Measurements from ENCODE around the gene BUD13.
A peak's percentile ranks its signal among the peaks of the same experiment; 100 is the strongest.

The BUD13 gene

GRCh38 chr11:116750070-116750718 is 22.6 kb downstream of the BUD13 start:
- H2AFZ ChIP-seq (ENCODE audit: insufficient read depth, low read length, poor library complexity): no peak overlapping the region
- H3K9ac ChIP-seq (ENCODE audit: low read length): no peak overlapping the region
- WGBS (ENCODE audit: extremely low coverage, insufficient coverage, insufficient read length): no CpG with 5 or more reads among the region's 2 CpGs
- no peak overlapping the region for H3K4ac ChIP-seq (ENCODE audit: low read depth, low read length)
- H4K91ac ChIP-seq (ENCODE audit: low read depth, low read length): no peak overlapping the region
- H4K8ac ChIP-seq (ENCODE audit: low read depth, low read length): no peak overlapping the region
- H3K4me2 ChIP-seq (ENCODE audit: low read length): no peak overlapping the region
- no peak overlapping the region for H3K23ac ChIP-seq (ENCODE audit: low read length)
- H2BK12ac ChIP-seq (ENCODE audit: low read length): no peak overlapping the region
- no peak overlapping the region for H3K27ac ChIP-seq (ENCODE audit: low read depth, low read length)
- no peak overlapping the region for H3K4me3 ChIP-seq (ENCODE audit: low read depth, low read length)
- peaks cover 13 to 20% of the 10 kb centered on the region in 2 experiments for H3K36me3 ChIP-seq (ENCODE audit: control insufficient read depth in 1 of 2, insufficient read depth in 2 of 2, low read length in 2 of 2)
- no peaks in the 10 kb centered on the region for H3K9me3 ChIP-seq (ENCODE audit: insufficient read depth, low read depth, low read length)
- no peak overlapping the region for H2BK5ac ChIP-seq (ENCODE audit: low read depth, low read length, poor library complexity)
- H2AK5ac ChIP-seq (ENCODE audit: low read length): no peak overlapping the region
- no peaks in the 10 kb centered on the region for H3K27me3 ChIP-seq (ENCODE audit: insufficient read depth, low read length)
- no peaks in the 10 kb centered on the region for H3K79me1 ChIP-seq (ENCODE audit: low read length)
- no peak overlapping the region for H2BK120ac ChIP-seq (ENCODE audit: insufficient read depth, low read length, poor library complexity)
- H3K18ac ChIP-seq (ENCODE audit: low read length): no peak overlapping the region
- no peak for DNase-seq
- no peak overlapping the region for H4K12ac ChIP-seq (ENCODE audit: low read depth, low read length)
- no peaks in the 10 kb centered on the region for H3K79me2 ChIP-seq (ENCODE audit: control insufficient read depth, insufficient read depth, low read length, poor library complexity)
- H3K4me1 ChIP-seq (ENCODE audit: control insufficient read depth in 1 of 2, insufficient read depth in 2 of 2, low read length in 2 of 2): peaks cover 2 to 4% of the 10 kb centered on the region in 2 experiments
- H3K14ac ChIP-seq (ENCODE audit: low read length): no peak overlapping the region

GRCh38 chr11:116742104-116742503 is 30.7 kb downstream of the BUD13 start:
- H2BK12ac ChIP-seq (ENCODE audit: low read length): no peak overlapping the region
- H2AFZ ChIP-seq (ENCODE audit: insufficient read depth, low read length, poor library complexity): no peak overlapping the region
- no peak overlapping the region for H2BK5ac ChIP-seq (ENCODE audit: low read depth, low read length, poor library complexity)
- H3K4me1 ChIP-seq (ENCODE audit: control insufficient read depth in 1 of 2, insufficient read depth in 2 of 2, low read length in 2 of 2): peaks cover 3 to 6% of the 10 kb centered on the region in 2 experiments
- no peak overlapping the region for H3K18ac ChIP-seq (ENCODE audit: low read length)
- no peaks in the 10 kb centered on the region for H3K9me3 ChIP-seq (ENCODE audit: insufficient read depth, low read depth, low read length)
- peak overlapping the region; percentile 53 for H4K8ac ChIP-seq (ENCODE audit: low read depth, low read length)
- no CpG with 5 or more reads among the region's 6 CpGs for WGBS (ENCODE audit: extremely low coverage, insufficient coverage, insufficient read length)
- no peak overlapping the region for H3K4me3 ChIP-seq (ENCODE audit: low read depth, low read length)
- no peak overlapping the region for H2BK120ac ChIP-seq (ENCODE audit: insufficient read depth, low read length, poor library complexity)
- no peak overlapping the region for H3K27ac ChIP-seq (ENCODE audit: low read depth, low read length)
- H3K23ac ChIP-seq (ENCODE audit: low read length): no peak overlapping the region
- no peak overlapping the region for H3K4me2 ChIP-seq (ENCODE audit: low read length)
- H2AK5ac ChIP-seq (ENCODE audit: low read length): no peak overlapping the region
- H4K12ac ChIP-seq (ENCODE audit: low read depth, low read length): no peak overlapping the region
- H4K91ac ChIP-seq (ENCODE audit: low read depth, low read length): no peak overlapping the region
- H3K4ac ChIP-seq (ENCODE audit: low read depth, low read length): no peak overlapping the region
- H3K14ac ChIP-seq (ENCODE audit: low read length): no peak overlapping the region
- H3K79me2 ChIP-seq (ENCODE audit: control insufficient read depth, insufficient read depth, low read length, poor library complexity): no peaks in the 10 kb centered on the region
- peaks cover 4 to 6% of the 10 kb centered on the region in 2 experiments for H3K36me3 ChIP-seq (ENCODE audit: control insufficient read depth in 1 of 2, insufficient read depth in 2 of 2, low read length in 2 of 2)
- H3K79me1 ChIP-seq (ENCODE audit: low read length): no peaks in the 10 kb centered on the region
- no peak for DNase-seq
- no peak overlapping the region for H3K9ac ChIP-seq (ENCODE audit: low read length)
- H3K27me3 ChIP-seq (ENCODE audit: insufficient read depth, low read length): no peaks in the 10 kb centered on the region

GRCh38 chr11:116740741-116741140 is 32.0 kb downstream of the BUD13 start:
- H3K36me3 ChIP-seq (ENCODE audit: control insufficient read depth in 1 of 2, insufficient read depth in 2 of 2, low read length in 2 of 2): no peaks in the 10 kb centered on the region
- H2AFZ ChIP-seq (ENCODE audit: insufficient read depth, low read length, poor library complexity): no peak overlapping the region
- H3K4me2 ChIP-seq (ENCODE audit: low read length): no peak overlapping the region
- no peak overlapping the region for H4K8ac ChIP-seq (ENCODE audit: low read depth, low read length)
- WGBS (ENCODE audit: extremely low coverage, insufficient coverage, insufficient read length): no CpG with 5 or more reads among the region's 4 CpGs
- H3K4ac ChIP-seq (ENCODE audit: low read depth, low read length): no peak overlapping the region
- no peaks in the 10 kb centered on the region for H3K79me2 ChIP-seq (ENCODE audit: control insufficient read depth, insufficient read depth, low read length, poor library complexity)
- H2BK5ac ChIP-seq (ENCODE audit: low read depth, low read length, poor library complexity): no peak overlapping the region
- H3K23ac ChIP-seq (ENCODE audit: low read length): no peak overlapping the region
- H3K18ac ChIP-seq (ENCODE audit: low read length): no peak overlapping the region
- H3K79me1 ChIP-seq (ENCODE audit: low read length): no peaks in the 10 kb centered on the region
- no peak overlapping the region for H2BK120ac ChIP-seq (ENCODE audit: insufficient read depth, low read length, poor library complexity)
- H3K4me3 ChIP-seq (ENCODE audit: low read depth, low read length): no peak overlapping the region
- no peak overlapping the region for H3K9ac ChIP-seq (ENCODE audit: low read length)
- no peak overlapping the region for H3K14ac ChIP-seq (ENCODE audit: low read length)
- no peak overlapping the region for H4K12ac ChIP-seq (ENCODE audit: low read depth, low read length)
- no peaks in the 10 kb centered on the region for H3K9me3 ChIP-seq (ENCODE audit: insufficient read depth, low read depth, low read length)
- H4K91ac ChIP-seq (ENCODE audit: low read depth, low read length): no peak overlapping the region
- no peak overlapping the region for H2AK5ac ChIP-seq (ENCODE audit: low read length)
- H3K27ac ChIP-seq (ENCODE audit: low read depth, low read length): no peak overlapping the region
- no peak for DNase-seq
- H3K4me1 ChIP-seq (ENCODE audit: control insufficient read depth in 1 of 2, insufficient read depth in 2 of 2, low read length in 2 of 2): peaks cover 3 to 6% of the 10 kb centered on the region in 2 experiments
- no peak overlapping the region for H2BK12ac ChIP-seq (ENCODE audit: low read length)
- H3K27me3 ChIP-seq (ENCODE audit: insufficient read depth, low read length): no peaks in the 10 kb centered on the region

- peaks cover 3 to 6% of the 10 kb centered on the region in 2 experiments for H3K4me1 ChIP-seq (ENCODE audit: control insufficient read depth in 1 of 2, insufficient read depth in 2 of 2, low read length in 2 of 2)
- no peak overlapping the region for H3K9ac ChIP-seq (ENCODE audit: low read length)
- H3K14ac ChIP-seq (ENCODE audit: low read length): no peak overlapping the region
- H2BK120ac ChIP-seq (ENCODE audit: insufficient read depth, low read length, poor library complexity): no peak overlapping the region
- no peak overlapping the region for H2AK5ac ChIP-seq (ENCODE audit: low read length)
- no peak overlapping the region for H4K91ac ChIP-seq (ENCODE audit: low read depth, low read length)
- no peak overlapping the region for H3K4ac ChIP-seq (ENCODE audit: low read depth, low read length)
- no peaks in the 10 kb centered on the region for H3K9me3 ChIP-seq (ENCODE audit: insufficient read depth, low read depth, low read length)
- no peak overlapping the region for H4K12ac ChIP-seq (ENCODE audit: low read depth, low read length)
- H2AFZ ChIP-seq (ENCODE audit: insufficient read depth, low read length, poor library complexity): no peak overlapping the region
- H2BK12ac ChIP-seq (ENCODE audit: low read length): no peak overlapping the region
- H2BK5ac ChIP-seq (ENCODE audit: low read depth, low read length, poor library complexity): no peak overlapping the region
- no peaks in the 10 kb centered on the region for H3K79me1 ChIP-seq (ENCODE audit: low read length)
- H3K27me3 ChIP-seq (ENCODE audit: insufficient read depth, low read length): no peaks in the 10 kb centered on the region
- DNase-seq: no peak
- H4K8ac ChIP-seq (ENCODE audit: low read depth, low read length): no peak overlapping the region
- no peak overlapping the region for H3K4me2 ChIP-seq (ENCODE audit: low read length)
- H3K79me2 ChIP-seq (ENCODE audit: control insufficient read depth, insufficient read depth, low read length, poor library complexity): no peaks in the 10 kb centered on the region
- no peaks in the 10 kb centered on the region for H3K36me3 ChIP-seq (ENCODE audit: control insufficient read depth in 1 of 2, insufficient read depth in 2 of 2, low read length in 2 of 2)
- no peak overlapping the region for H3K27ac ChIP-seq (ENCODE audit: low read depth, low read length)
- no peak overlapping the region for H3K23ac ChIP-seq (ENCODE audit: low read length)
- H3K18ac ChIP-seq (ENCODE audit: low read length): no peak overlapping the region
- WGBS (ENCODE audit: extremely low coverage, insufficient coverage, insufficient read length): no CpG with 5 or more reads among the region's 2 CpGs
- H3K4me3 ChIP-seq (ENCODE audit: low read depth, low read length): no peak overlapping the region
Measured at GRCh38 chr11:116738975-116739374, 33.8 kb downstream of the BUD13 start.

Data from trophoblast cell (in vitro differentiated cells and primary cell).